A549 (cell line): ENCODE measurements around the gene PCSK5.

ENCODE experiments used
- POLR2AphosphoS2 ChIP-seq: conservative IDR thresholded peaks from 2 replicates; pipeline ENCODE4 v1.6.1; 2012; ENCODE audit warnings: low read length, improper control_type of control experiment, inconsistent platforms
- RAD21 ChIP-seq, 2 experiments: fragments of >200 bp in 1 of 2; sonication (Bioruptor Twin) in 1 of 2; formaldehyde crosslinking in 1 of 2; IDR thresholded peaks in 1 of 2; conservative IDR thresholded peaks in 1 of 2; 2 replicates in 1 of 2; 3 replicates in 1 of 2; pipeline ENCODE4 v1.6.1; 2012 to 2018; ENCODE audit warnings: inconsistent platforms in 1 of 2

DNA sequence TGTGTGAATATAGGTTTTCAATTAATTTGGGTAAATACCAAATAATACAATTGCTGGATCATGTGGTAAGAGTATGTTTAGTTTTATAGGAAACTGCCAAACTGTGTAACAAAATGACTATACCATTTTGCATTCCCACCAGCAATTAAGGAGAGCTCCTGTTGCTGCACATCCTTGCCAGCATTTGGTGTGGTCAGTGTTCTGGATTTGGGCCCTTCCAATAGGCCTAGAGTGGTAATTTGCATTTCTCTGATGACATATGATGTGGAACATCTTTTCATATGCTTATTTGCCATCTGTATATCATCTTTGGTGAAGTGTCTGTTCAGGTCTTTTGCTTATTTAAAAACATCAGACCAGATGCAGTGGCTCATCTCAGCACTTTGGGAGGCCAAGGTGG lies 515.4 kb downstream of the PCSK5 start:
- no peak for TF ChIP-seq POLR2AphosphoS2
- no peak for TF ChIP-seq RAD21 (conservative IDR thresholded peaks at IDR 0.05 in 1 of 2, IDR thresholded peaks at IDR 0.05 in 1 of 2)
